ENCODE measurements around the gene FAAP20. TPM values are rescaled to one million over a fixed set of nuclear protein-coding genes. Genes with fewer than 3 reads are reported as not detected.
A peak's percentile ranks its signal among the peaks of the same experiment; 100 is the strongest.

FAAP20 gene
- total RNA-seq, 1 experiment from 2014 or later = 133 TPM

GRCh38 chr1:2231532-2232254 is 37.1 kb upstream of the FAAP20 start:
- ATAC-seq = peak; percentile 18
- H3K36me3 Mint-ChIP-seq = no peaks in the 10 kb centered on the region
- DNase-seq (ENCODE audit: low spot score) = peak; percentile 80
- ChIA-PET CTCF (interaction anchor here (1.0 to 5.1 kb wide), 3 partner anchors 37 to 150 kb away, joined by 5 to 28 read pairs (median 10); partner anchors contain the start of gene FAAP20), POLR2A (interaction anchor here (1.0 to 1.4 kb wide), 3 partner anchors 16 to 38 kb away, joined by 3 to 4 read pairs (median 3); no protein-coding TSS in a partner anchor)
- H3K4me3 Mint-ChIP-seq = peak overlapping the region; percentile 96
- peaks cover 52% of the 10 kb centered on the region for H3K4me1 Mint-ChIP-seq
- no peaks in the 10 kb centered on the region for H3K9me3 Mint-ChIP-seq
- peak overlapping the region; percentile 95 for H3K27ac Mint-ChIP-seq
- no peaks in the 10 kb centered on the region for H3K27me3 Mint-ChIP-seq (ENCODE audit: low read depth)
- TF ChIP-seq AFF4 (CRISPR knock-in tag; IDR thresholded peaks at IDR 0.05; ENCODE audit: borderline replicate concordance) = no peak
- no peak for TF ChIP-seq ETV6 (CRISPR knock-in tag; IDR thresholded peaks at IDR 0.05)
- TF ChIP-seq SP1 (CRISPR knock-in tag; conservative IDR thresholded peaks at IDR 0.05) = no peak
- TF ChIP-seq SMAD4 (CRISPR knock-in tag; IDR thresholded peaks at IDR 0.05) = no peak
- TF ChIP-seq, protein P1, sequence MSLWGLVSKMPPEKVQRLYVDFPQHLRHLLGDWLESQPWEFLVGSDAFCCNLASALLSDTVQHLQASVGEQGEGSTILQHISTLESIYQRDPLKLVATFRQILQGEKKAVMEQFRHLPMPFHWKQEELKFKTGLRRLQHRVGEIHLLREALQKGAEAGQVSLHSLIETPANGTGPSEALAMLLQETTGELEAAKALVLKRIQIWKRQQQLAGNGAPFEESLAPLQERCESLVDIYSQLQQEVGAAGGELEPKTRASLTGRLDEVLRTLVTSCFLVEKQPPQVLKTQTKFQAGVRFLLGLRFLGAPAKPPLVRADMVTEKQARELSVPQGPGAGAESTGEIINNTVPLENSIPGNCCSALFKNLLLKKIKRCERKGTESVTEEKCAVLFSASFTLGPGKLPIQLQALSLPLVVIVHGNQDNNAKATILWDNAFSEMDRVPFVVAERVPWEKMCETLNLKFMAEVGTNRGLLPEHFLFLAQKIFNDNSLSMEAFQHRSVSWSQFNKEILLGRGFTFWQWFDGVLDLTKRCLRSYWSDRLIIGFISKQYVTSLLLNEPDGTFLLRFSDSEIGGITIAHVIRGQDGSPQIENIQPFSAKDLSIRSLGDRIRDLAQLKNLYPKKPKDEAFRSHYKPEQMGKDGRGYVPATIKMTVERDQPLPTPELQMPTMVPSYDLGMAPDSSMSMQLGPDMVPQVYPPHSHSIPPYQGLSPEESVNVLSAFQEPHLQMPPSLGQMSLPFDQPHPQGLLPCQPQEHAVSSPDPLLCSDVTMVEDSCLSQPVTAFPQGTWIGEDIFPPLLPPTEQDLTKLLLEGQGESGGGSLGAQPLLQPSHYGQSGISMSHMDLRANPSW (CRISPR knock-in tag; conservative IDR thresholded peaks at IDR 0.05; ENCODE audit: low read depth) = no peak
- TF ChIP-seq NFE2L1 (CRISPR knock-in tag; IDR thresholded peaks at IDR 0.05) = no peak
- TF ChIP-seq, protein P2, sequence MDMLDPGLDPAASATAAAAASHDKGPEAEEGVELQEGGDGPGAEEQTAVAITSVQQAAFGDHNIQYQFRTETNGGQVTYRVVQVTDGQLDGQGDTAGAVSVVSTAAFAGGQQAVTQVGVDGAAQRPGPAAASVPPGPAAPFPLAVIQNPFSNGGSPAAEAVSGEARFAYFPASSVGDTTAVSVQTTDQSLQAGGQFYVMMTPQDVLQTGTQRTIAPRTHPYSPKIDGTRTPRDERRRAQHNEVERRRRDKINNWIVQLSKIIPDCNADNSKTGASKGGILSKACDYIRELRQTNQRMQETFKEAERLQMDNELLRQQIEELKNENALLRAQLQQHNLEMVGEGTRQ (CRISPR knock-in tag; IDR thresholded peaks at IDR 0.05) = no peak
- TF ChIP-seq, protein P3, sequence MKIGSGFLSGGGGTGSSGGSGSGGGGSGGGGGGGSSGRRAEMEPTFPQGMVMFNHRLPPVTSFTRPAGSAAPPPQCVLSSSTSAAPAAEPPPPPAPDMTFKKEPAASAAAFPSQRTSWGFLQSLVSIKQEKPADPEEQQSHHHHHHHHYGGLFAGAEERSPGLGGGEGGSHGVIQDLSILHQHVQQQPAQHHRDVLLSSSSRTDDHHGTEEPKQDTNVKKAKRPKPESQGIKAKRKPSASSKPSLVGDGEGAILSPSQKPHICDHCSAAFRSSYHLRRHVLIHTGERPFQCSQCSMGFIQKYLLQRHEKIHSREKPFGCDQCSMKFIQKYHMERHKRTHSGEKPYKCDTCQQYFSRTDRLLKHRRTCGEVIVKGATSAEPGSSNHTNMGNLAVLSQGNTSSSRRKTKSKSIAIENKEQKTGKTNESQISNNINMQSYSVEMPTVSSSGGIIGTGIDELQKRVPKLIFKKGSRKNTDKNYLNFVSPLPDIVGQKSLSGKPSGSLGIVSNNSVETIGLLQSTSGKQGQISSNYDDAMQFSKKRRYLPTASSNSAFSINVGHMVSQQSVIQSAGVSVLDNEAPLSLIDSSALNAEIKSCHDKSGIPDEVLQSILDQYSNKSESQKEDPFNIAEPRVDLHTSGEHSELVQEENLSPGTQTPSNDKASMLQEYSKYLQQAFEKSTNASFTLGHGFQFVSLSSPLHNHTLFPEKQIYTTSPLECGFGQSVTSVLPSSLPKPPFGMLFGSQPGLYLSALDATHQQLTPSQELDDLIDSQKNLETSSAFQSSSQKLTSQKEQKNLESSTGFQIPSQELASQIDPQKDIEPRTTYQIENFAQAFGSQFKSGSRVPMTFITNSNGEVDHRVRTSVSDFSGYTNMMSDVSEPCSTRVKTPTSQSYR (CRISPR knock-in tag; IDR thresholded peaks at IDR 0.05) = no peak
- no peak for TF ChIP-seq ZNF263 (CRISPR knock-in tag; IDR thresholded peaks at IDR 0.05; ENCODE audit: low read depth)
- TF ChIP-seq CTCF (IDR thresholded peaks at IDR 0.05) = no peak
- TF ChIP-seq TEAD1 (CRISPR knock-in tag; IDR thresholded peaks at IDR 0.05) = no peak
- TF ChIP-seq E2F1 (CRISPR knock-in tag; IDR thresholded peaks at IDR 0.05) = no peak
- TF ChIP-seq ZNF317 (CRISPR knock-in tag; IDR thresholded peaks at IDR 0.05; ENCODE audit: borderline replicate concordance, low read depth) = no peak
- TF ChIP-seq SMAD3 (CRISPR knock-in tag; IDR thresholded peaks at IDR 0.05; ENCODE audit: borderline replicate concordance) = no peak
- TF ChIP-seq PRDM15 (CRISPR knock-in tag; IDR thresholded peaks at IDR 0.05) = no peak
- TF ChIP-seq, protein P4, sequence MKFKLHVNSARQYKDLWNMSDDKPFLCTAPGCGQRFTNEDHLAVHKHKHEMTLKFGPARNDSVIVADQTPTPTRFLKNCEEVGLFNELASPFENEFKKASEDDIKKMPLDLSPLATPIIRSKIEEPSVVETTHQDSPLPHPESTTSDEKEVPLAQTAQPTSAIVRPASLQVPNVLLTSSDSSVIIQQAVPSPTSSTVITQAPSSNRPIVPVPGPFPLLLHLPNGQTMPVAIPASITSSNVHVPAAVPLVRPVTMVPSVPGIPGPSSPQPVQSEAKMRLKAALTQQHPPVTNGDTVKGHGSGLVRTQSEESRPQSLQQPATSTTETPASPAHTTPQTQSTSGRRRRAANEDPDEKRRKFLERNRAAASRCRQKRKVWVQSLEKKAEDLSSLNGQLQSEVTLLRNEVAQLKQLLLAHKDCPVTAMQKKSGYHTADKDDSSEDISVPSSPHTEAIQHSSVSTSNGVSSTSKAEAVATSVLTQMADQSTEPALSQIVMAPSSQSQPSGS (CRISPR knock-in tag; IDR thresholded peaks at IDR 0.05; ENCODE audit: borderline replicate concordance, low read depth) = no peak
- no peak for TF ChIP-seq NFATC4 (CRISPR knock-in tag; IDR thresholded peaks at IDR 0.05)
- TF ChIP-seq ZNF232 (CRISPR knock-in tag; IDR thresholded peaks at IDR 0.05) = no peak

Measured in WTC11 (cell line).